CD14-positive monocyte (primary cell): ENCODE data around the gene ALKBH4. TPM values are rescaled to one million over a fixed set of nuclear protein-coding genes. Genes with fewer than 3 reads are reported as not detected.

ENCODE experiments used
- DNase-seq, 3 donors: peaks; one replicate each; pipeline ENCODE4 v3.0.0-alpha.2; 2011 to 2022
- H2AFZ ChIP-seq: 2 replicates; pipeline ENCODE4 v1.6.0; 2012; ENCODE audit warnings: mild to moderate bottlenecking, low read depth, low read length, inconsistent platforms; ENCODE audit not compliant: insufficient read depth, poor library complexity, severe bottlenecking
- H3K27ac ChIP-seq, 2 donors: 1 replicate in 1 of 2; 2 replicates in 1 of 2; pipeline ENCODE4 v1.5.1; 2012 to 2013; ENCODE audit warnings: low read length in 2 of 2, control low read depth in 1 of 2, inconsistent platforms in 1 of 2, low read depth in 1 of 2, mild to moderate bottlenecking in 1 of 2
- H3K27me3 ChIP-seq, 2 donors: one replicate each; pipeline versions ENCODE4 v1.6.0 to v1.6.1; 2011 to 2013; ENCODE audit warnings: low read length in 2 of 2; ENCODE audit not compliant: control insufficient read depth in 2 of 2, insufficient read depth in 2 of 2
- H3K36me3 ChIP-seq, 2 donors: replicated peaks in 1 of 2; 1 replicate in 1 of 2; 2 replicates in 1 of 2; pipeline versions ENCODE4 v1.5.1 to v1.6.1; 2012 to 2013; ENCODE audit warnings: low read length in 2 of 2, control low read depth in 1 of 2, inconsistent platforms in 1 of 2, mild to moderate bottlenecking in 1 of 2; ENCODE audit not compliant: insufficient read depth in 2 of 2, control insufficient read depth in 1 of 2
- H3K4me1 ChIP-seq, 2 donors: 1 replicate in 1 of 2; 2 replicates in 1 of 2; pipeline versions ENCODE4 v1.5.1 to v1.6.1; 2012 to 2013; ENCODE audit warnings: low read length in 2 of 2, control low read depth in 1 of 2, inconsistent platforms in 1 of 2, mild to moderate bottlenecking in 1 of 2, moderate library complexity in 1 of 2; ENCODE audit not compliant: insufficient read depth in 2 of 2, control insufficient read depth in 1 of 2
- H3K4me2 ChIP-seq: replicated peaks from 2 replicates; pipeline ENCODE3; 2012; ENCODE audit warnings: low read length, moderate library complexity, mild to moderate bottlenecking; ENCODE audit not compliant: poor library complexity, severe bottlenecking; ENCODE audit errors: extremely low read depth
- H3K4me3 ChIP-seq, 3 experiments: fragments of 200-600 bp in 1 of 3; sonication (generic) in 1 of 3; replicated peaks in 1 of 3; 1 replicate in 2 of 3; 2 replicates in 1 of 3; pipeline ENCODE4 v1.5.1; 2011 to 2013; ENCODE audit warnings: low read length in 3 of 3, mild to moderate bottlenecking in 3 of 3, control low read depth in 2 of 3, low read depth in 2 of 3, inconsistent platforms in 1 of 3, moderate library complexity in 1 of 3
- H3K79me2 ChIP-seq: 2 replicates; pipeline ENCODE4 v1.6.0; 2012; ENCODE audit warnings: mild to moderate bottlenecking, control low read depth, inconsistent platforms, low read length, moderate library complexity; ENCODE audit not compliant: insufficient read depth
- H3K9ac ChIP-seq: 2 replicates; pipeline ENCODE4 v1.6.0; 2017; ENCODE audit warnings: low read length, mild to moderate bottlenecking; ENCODE audit not compliant: insufficient read depth, poor library complexity, severe bottlenecking
- H3K9me3 ChIP-seq, 2 donors: replicated peaks in 1 of 2; 1 replicate in 1 of 2; 2 replicates in 1 of 2; pipeline versions ENCODE4 v1.5.1 to v1.6.1; 2012 to 2013; ENCODE audit warnings: low read length in 2 of 2, control low read depth in 1 of 2; ENCODE audit not compliant: control insufficient read depth in 1 of 2, insufficient read depth in 1 of 2
- H4K20me1 ChIP-seq: 2 replicates; pipeline ENCODE4 v1.6.0; 2012; ENCODE audit warnings: mild to moderate bottlenecking, low read length, control low read depth, moderate library complexity; ENCODE audit not compliant: insufficient read depth
- H3K27ac Mint-ChIP-seq, 7 donors: one replicate each; pipeline ENCODE4 v1.8.0; 2020; ENCODE audit warnings: mild to moderate bottlenecking in 7 of 7, mixed read lengths in 7 of 7, moderate library complexity in 6 of 7, inconsistent platforms in 2 of 7
- H3K27me3 Mint-ChIP-seq, 3 donors: one replicate each; pipeline ENCODE4 v1.8.0; 2021 to 2022; ENCODE audit warnings: low read depth in 3 of 3, mild to moderate bottlenecking in 3 of 3, mixed read lengths in 3 of 3, moderate library complexity in 3 of 3, inconsistent platforms in 1 of 3
- H3K36me3 Mint-ChIP-seq, 2 donors: one replicate each; pipeline ENCODE4 v1.8.0; 2020; ENCODE audit warnings: mixed read lengths in 2 of 2, inconsistent platforms in 1 of 2, mild to moderate bottlenecking in 1 of 2
- H3K4me1 Mint-ChIP-seq: one replicate; pipeline ENCODE4 v1.8.0; 2020; ENCODE audit warnings: mild to moderate bottlenecking, mixed read lengths
- H3K4me3 Mint-ChIP-seq, 2 donors: one replicate each; pipeline ENCODE4 v1.8.0; 2020; ENCODE audit warnings: mild to moderate bottlenecking in 2 of 2, mixed read lengths in 2 of 2, moderate library complexity in 1 of 2
- H3K9me3 Mint-ChIP-seq, 7 donors: one replicate each; pipeline ENCODE4 v1.8.0; 2020 to 2022; ENCODE audit warnings: mixed read lengths in 7 of 7, mild to moderate bottlenecking in 6 of 7, moderate library complexity in 6 of 7, inconsistent platforms in 2 of 7
- CTCF ChIP-seq: fragments of 200-600 bp; IDR thresholded peaks from one replicate; pipeline ENCODE4 v1.8.0; 2022; ENCODE audit warnings: antibody characterized with exemption, mild to moderate bottlenecking
- WGBS: methylation state at CpG from one replicate; pipeline ENCODE4 v1.1.5; 2013; ENCODE audit warnings: missing lambda C conversion rate; ENCODE audit not compliant: insufficient coverage; 5-methylcytosine and 5-hydroxymethylcytosine counted together
- intact Hi-C, 2 donors: fragments of 100-400 bp; cut with micrococcal nuclease; formaldehyde crosslinking; loops; one replicate each; pipeline versions ENCODE4 v1.15.0 to v1.15.1; 2023
- polyA plus RNA-seq, 3 donors: library from polyadenylated mRNA; depleted of rRNA in 1 of 3; unstranded in 2 of 3; stranded (reverse) in 1 of 3; fragments of 300-500 nt in 2 of 3; fragments of >200 nt in 1 of 3; fragmentation: Illumina TruSeq in 2 of 3; gene quantifications; 1 replicate in 2 of 3; 2 replicates in 1 of 3; pipeline ENCODE4 v1.2.3, GENCODE V29; 2012 to 2021

ALKBH4 gene
- polyA plus RNA-seq, 3 donors = 2.9 to 11.8 (median 9.7) TPM

GRCh38 chr7:102454468-102454867, 10.2 kb downstream of the ALKBH4 start:
- Mint-ChIP-seq H3K27ac (peak overlapping the region in 1 of 7 donors; percentile 35), H3K4me1 (no peaks in the 10 kb centered on the region), H3K4me3 (no peak overlapping the region), H3K27me3 (no peaks in the 10 kb centered on the region), H3K36me3 (peaks cover 24 to 44% of the 10 kb centered on the region in 2 donors), H3K9me3 (no peaks in the 10 kb centered on the region)
- H3K9me3 ChIP-seq = no peaks in the 10 kb centered on the region
- no peak overlapping the region for H3K27ac ChIP-seq
- intact Hi-C loops = loop anchor here in 1 of 2 donors (5.0 to 10.0 kb wide), 2 partner anchors 42 to 170 kb away; partner anchors contain the start of gene SH2B2
- H3K4me1 ChIP-seq = no peaks in the 10 kb centered on the region
- TF ChIP-seq CTCF = no peak
- no peak overlapping the region for H3K9ac ChIP-seq
- no peak overlapping the region for H3K4me2 ChIP-seq
- 58% methylated on average over 9 of the region's 12 CpGs for WGBS
- DNase-seq = no peak
- peaks cover 31 to 42% of the 10 kb centered on the region in 2 donors for H3K36me3 ChIP-seq
- no peaks in the 10 kb centered on the region for H3K27me3 ChIP-seq
- H4K20me1 ChIP-seq = peaks cover 4% of the 10 kb centered on the region
- H3K4me3 ChIP-seq = no peak overlapping the region
- H3K79me2 ChIP-seq = no peaks in the 10 kb centered on the region
- H2AFZ ChIP-seq = no peak overlapping the region

GRCh38 chr7:102453319-102453718, 11.3 kb downstream of the ALKBH4 start:
- Mint-ChIP-seq H3K36me3 (peaks cover 15 to 37% of the 10 kb centered on the region in 2 donors), H3K4me1 (no peaks in the 10 kb centered on the region), H3K9me3 (no peaks in the 10 kb centered on the region), H3K27me3 (no peaks in the 10 kb centered on the region), H3K4me3 (no peak overlapping the region), H3K27ac (peak overlapping the region in 1 of 7 donors; percentile 33)
- Histone ChIP-seq H3K4me1 (no peaks in the 10 kb centered on the region), H3K79me2 (no peaks in the 10 kb centered on the region), H3K9me3 (no peaks in the 10 kb centered on the region), H3K27me3 (no peaks in the 10 kb centered on the region), H3K27ac (no peak overlapping the region), H3K9ac (no peak overlapping the region), H2AFZ (no peak overlapping the region), H4K20me1 (peaks cover 7% of the 10 kb centered on the region), H3K4me3 (no peak overlapping the region), H3K36me3 (peaks cover 25 to 30% of the 10 kb centered on the region in 2 donors), H3K4me2 (no peak overlapping the region)
- intact Hi-C loops = loop anchor here in 1 of 2 donors (5.0 to 10.0 kb wide), 2 partner anchors 41 to 169 kb away; partner anchors contain the start of gene SH2B2
- WGBS = 93% methylated on average over 6 of the region's 7 CpGs
- TF ChIP-seq CTCF = no peak
- no peak for DNase-seq
